ENCODE data around the gene CRACR2B.

- TF ChIP-seq CTCF (IDR thresholded peaks at IDR 0.05; ENCODE audit: control extremely low read depth in 1 of 3, insufficient read depth in 1 of 3, low read depth in 1 of 3, low read length in 3 of 3): no peak
- TF ChIP-seq YY1 (IDR thresholded peaks at IDR 0.05; ENCODE audit: low read depth, low read length): no peak
- TF ChIP-seq CEBPB (IDR thresholded peaks at IDR 0.05; ENCODE audit: low read depth, low read length): no peak
- TF ChIP-seq POLR2AphosphoS5 (IDR thresholded peaks at IDR 0.05; ENCODE audit: low read depth, low read length): no peak
- no peak for TF ChIP-seq ATF3 (IDR thresholded peaks at IDR 0.05; ENCODE audit: insufficient read depth, low read depth, low read length)
- no peak for TF ChIP-seq SP1 (IDR thresholded peaks at IDR 0.05; ENCODE audit: low read depth, low read length)
- no peak for TF ChIP-seq JUND (IDR thresholded peaks at IDR 0.05; ENCODE audit: low read length)
Observed at GRCh38 chr11:808427-809286, 19.1 kb upstream of the CRACR2B start.

All from H1 (cell line).